Suprapubic skin (tissue), 4 donors: ENCODE data around the gene HRCT1. TPM values are rescaled to one million over a fixed set of nuclear protein-coding genes. Genes with fewer than 3 reads are reported as not detected.
"Not testable (repeated sequence)": the region's sequence is repeated elsewhere in the genome, so short reads cannot be mapped to it uniquely, and the experiment has no call there.

Experiments used
- DNase-seq, 2 donors: peaks; one replicate each; pipeline ENCODE4 v3.0.0-alpha.2; 2019; ENCODE audit warnings: low spot score in 2 of 2
- H3K27ac ChIP-seq: fragments of 200-600 bp; sonication (generic); one replicate; pipeline ENCODE4 v1.5.1; 2019
- H3K27me3 ChIP-seq: fragments of 200-600 bp; sonication (generic); one replicate; pipeline ENCODE4 v1.5.1; 2019
- H3K36me3 ChIP-seq: fragments of 200-600 bp; sonication (generic); one replicate; pipeline ENCODE4 v1.5.1; 2019
- H3K4me1 ChIP-seq: fragments of 200-600 bp; sonication (generic); one replicate; pipeline ENCODE4 v1.5.1; 2019
- H3K4me3 ChIP-seq: fragments of 200-600 bp; sonication (generic); one replicate; pipeline ENCODE4 v1.5.1; 2019; ENCODE audit warnings: mild to moderate bottlenecking
- H3K9me3 ChIP-seq: fragments of 200-600 bp; sonication (generic); one replicate; pipeline ENCODE4 v1.5.1; 2019
- EP300 ChIP-seq: sonication (generic); formaldehyde crosslinking; IDR thresholded peaks from one replicate; pipeline ENCODE4 v1.6.1; 2017; ENCODE audit warnings: antibody characterized with exemption
- POLR2A ChIP-seq, 2 donors: fragments of 450-650 bp; IDR thresholded peaks; one replicate each; pipeline ENCODE4 v1.6.1; 2017; ENCODE audit warnings: antibody characterized with exemption in 2 of 2, mild to moderate bottlenecking in 2 of 2, moderate library complexity in 2 of 2
- POLR2AphosphoS5 ChIP-seq, 3 donors: sonication (generic); formaldehyde crosslinking; IDR thresholded peaks; one replicate each; pipeline ENCODE4 v1.6.1; 2017; ENCODE audit warnings: antibody characterized with exemption in 3 of 3
- WGBS: methylation state at CpG from one replicate; pipeline ENCODE4 v1.1.5; 2018; 5-methylcytosine and 5-hydroxymethylcytosine counted together
- total RNA-seq, 4 donors: library from RNA; depleted of rRNA; stranded (reverse); fragments of >200 nt; gene quantifications; one replicate each; pipeline ENCODE4 v1.1.0, GENCODE V29; 2016
- TF ChIP-seq, protein P1 (sequence below), 2 donors: fragments of 200-600 bp in 1 of 2; fragments of 450-650 bp in 1 of 2; sonication (generic) in 1 of 2; IDR thresholded peaks; one replicate each; pipeline ENCODE4 v1.5.1; 2016 to 2019; ENCODE audit warnings: antibody characterized with exemption in 2 of 2, mild to moderate bottlenecking in 1 of 2, moderate library complexity in 1 of 2

The HRCT1 gene
- total RNA-seq, 4 donors from 2014 or later: 1.2 to 5.8 (median 2.9) TPM

DNA sequence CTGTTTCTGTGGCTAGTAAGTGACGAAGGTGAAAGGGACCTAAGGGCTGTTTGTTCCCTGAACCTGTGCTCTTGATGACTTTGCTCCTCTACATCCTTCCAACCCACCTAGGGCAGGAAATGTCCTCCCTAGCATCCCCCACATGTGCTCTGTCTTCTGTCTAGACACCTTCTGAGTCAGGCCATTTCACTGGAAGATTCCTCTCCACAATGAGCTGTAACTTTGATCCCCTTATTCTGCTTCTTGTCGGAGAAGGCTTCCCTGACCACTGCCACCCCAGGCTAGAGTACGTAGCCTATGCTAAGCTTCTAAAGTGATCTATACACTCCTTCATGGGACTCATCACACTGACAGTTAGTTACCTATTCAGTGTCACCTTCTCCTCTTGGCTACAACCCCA lies 25.0 kb downstream of the HRCT1 start:
- Histone ChIP-seq H3K9me3 (no peaks in the 10 kb centered on the region), H3K27ac (no peak overlapping the region), H3K27me3 (no peaks in the 10 kb centered on the region), H3K4me3 (no peak overlapping the region), H3K36me3 (no peaks in the 10 kb centered on the region), H3K4me1 (no peaks in the 10 kb centered on the region)
- TF ChIP-seq, protein P1, sequence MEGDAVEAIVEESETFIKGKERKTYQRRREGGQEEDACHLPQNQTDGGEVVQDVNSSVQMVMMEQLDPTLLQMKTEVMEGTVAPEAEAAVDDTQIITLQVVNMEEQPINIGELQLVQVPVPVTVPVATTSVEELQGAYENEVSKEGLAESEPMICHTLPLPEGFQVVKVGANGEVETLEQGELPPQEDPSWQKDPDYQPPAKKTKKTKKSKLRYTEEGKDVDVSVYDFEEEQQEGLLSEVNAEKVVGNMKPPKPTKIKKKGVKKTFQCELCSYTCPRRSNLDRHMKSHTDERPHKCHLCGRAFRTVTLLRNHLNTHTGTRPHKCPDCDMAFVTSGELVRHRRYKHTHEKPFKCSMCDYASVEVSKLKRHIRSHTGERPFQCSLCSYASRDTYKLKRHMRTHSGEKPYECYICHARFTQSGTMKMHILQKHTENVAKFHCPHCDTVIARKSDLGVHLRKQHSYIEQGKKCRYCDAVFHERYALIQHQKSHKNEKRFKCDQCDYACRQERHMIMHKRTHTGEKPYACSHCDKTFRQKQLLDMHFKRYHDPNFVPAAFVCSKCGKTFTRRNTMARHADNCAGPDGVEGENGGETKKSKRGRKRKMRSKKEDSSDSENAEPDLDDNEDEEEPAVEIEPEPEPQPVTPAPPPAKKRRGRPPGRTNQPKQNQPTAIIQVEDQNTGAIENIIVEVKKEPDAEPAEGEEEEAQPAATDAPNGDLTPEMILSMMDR (IDR thresholded peaks at IDR 0.05): no peak
- TF ChIP-seq POLR2AphosphoS5 (IDR thresholded peaks at IDR 0.05) (no peak), POLR2A (IDR thresholded peaks at IDR 0.05) (no peak), EP300 (no peak)
- no peak for DNase-seq
- 93% methylated on average over 3 of the region's 3 CpGs for WGBS

GRCh38 chr9:35932735-35933134 lies 26.7 kb downstream of the HRCT1 start:
- Histone ChIP-seq H3K9me3 (no peaks in the 10 kb centered on the region), H3K4me3 (no peak overlapping the region), H3K27me3 (no peaks in the 10 kb centered on the region), H3K27ac (no peak overlapping the region), H3K36me3 (no peaks in the 10 kb centered on the region), H3K4me1 (no peaks in the 10 kb centered on the region)
- 92% methylated on average over 3 of the region's 3 CpGs for WGBS
- TF ChIP-seq POLR2A (IDR thresholded peaks at IDR 0.05) (no peak), POLR2AphosphoS5 (IDR thresholded peaks at IDR 0.05) (no peak), EP300 (no peak)
- TF ChIP-seq, protein P1 (IDR thresholded peaks at IDR 0.05): no peak
- no peak for DNase-seq

GRCh38 chr9:35933550-35934067 lies 27.6 kb downstream of the HRCT1 start:
- TF ChIP-seq, protein P1 (IDR thresholded peaks at IDR 0.05): no peak
- no peak for TF ChIP-seq EP300
- no peak for TF ChIP-seq POLR2A (IDR thresholded peaks at IDR 0.05)
- TF ChIP-seq POLR2AphosphoS5 (IDR thresholded peaks at IDR 0.05): no peak
- H3K4me3 ChIP-seq: no peak overlapping the region
- H3K27me3 ChIP-seq: no peaks in the 10 kb centered on the region
- no peaks in the 10 kb centered on the region for H3K4me1 ChIP-seq
- H3K36me3 ChIP-seq: no peaks in the 10 kb centered on the region
- no peaks in the 10 kb centered on the region for H3K9me3 ChIP-seq
- 74% methylated on average over 4 of the region's 4 CpGs for WGBS
- H3K27ac ChIP-seq: no peak overlapping the region
- DNase-seq: no peak

- not testable (repeated sequence) for H3K27me3 ChIP-seq
- WGBS: 90% methylated on average over 6 of the region's 6 CpGs
Measured at GRCh38 chr9:35934069-35934468, 28.1 kb downstream of the HRCT1 start.

DNA sequence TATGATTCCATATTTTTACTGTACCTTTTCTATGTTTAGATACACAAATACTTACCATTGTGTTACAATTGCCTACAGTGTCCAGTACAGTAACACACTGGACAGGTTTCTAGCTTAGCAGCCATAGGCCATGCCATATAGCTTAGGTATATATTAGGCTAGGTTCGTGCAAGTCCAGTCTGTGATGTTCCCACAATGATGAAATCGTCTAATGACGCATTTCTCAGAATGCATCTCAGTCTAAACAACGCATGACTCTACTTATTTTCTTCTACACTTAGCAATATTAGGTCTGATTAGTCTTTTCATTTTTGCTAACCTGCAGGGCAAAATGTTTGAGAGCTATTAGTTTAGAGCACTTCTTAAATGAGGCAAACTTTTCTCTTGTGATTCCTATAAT lies 29.3 kb downstream of the HRCT1 start:
- TF ChIP-seq, protein P1 (IDR thresholded peaks at IDR 0.05): no peak
- TF ChIP-seq POLR2AphosphoS5 (IDR thresholded peaks at IDR 0.05) (no peak), POLR2A (IDR thresholded peaks at IDR 0.05) (no peak), EP300 (no peak)

More at GRCh38 chr9:35934069-35934468, 28.1 kb downstream of the HRCT1 start:
- H3K4me1 ChIP-seq, H3K4me3 ChIP-seq, DNase-seq, H3K27ac ChIP-seq, H3K36me3 ChIP-seq, H3K9me3 ChIP-seq: not testable (repeated sequence)

More for the DNA sequence above, 29.3 kb downstream of the HRCT1 start:
- Histone ChIP-seq H3K27me3 (no peaks in the 10 kb centered on the region), H3K9me3 (no peaks in the 10 kb centered on the region), H3K27ac (no peak overlapping the region), H3K36me3 (no peaks in the 10 kb centered on the region), H3K4me1 (no peaks in the 10 kb centered on the region), H3K4me3 (no peak overlapping the region)
- DNase-seq: no peak
- WGBS: 92% methylated on average over 4 of the region's 4 CpGs
